ENCODE data around the gene CAPN5. TPM values are rescaled to one million over a fixed set of nuclear protein-coding genes. Genes with fewer than 3 reads are reported as not detected.
A peak's percentile ranks its signal among the peaks of the same experiment; 100 is the strongest.

CAPN5 gene
- total and polyA plus RNA-seq, 2 of the 13 experiments (the other 11 are each of a cell fraction or from before 2014, with no cell fraction given), result 0.27 to 1.2 TPM

DNA sequence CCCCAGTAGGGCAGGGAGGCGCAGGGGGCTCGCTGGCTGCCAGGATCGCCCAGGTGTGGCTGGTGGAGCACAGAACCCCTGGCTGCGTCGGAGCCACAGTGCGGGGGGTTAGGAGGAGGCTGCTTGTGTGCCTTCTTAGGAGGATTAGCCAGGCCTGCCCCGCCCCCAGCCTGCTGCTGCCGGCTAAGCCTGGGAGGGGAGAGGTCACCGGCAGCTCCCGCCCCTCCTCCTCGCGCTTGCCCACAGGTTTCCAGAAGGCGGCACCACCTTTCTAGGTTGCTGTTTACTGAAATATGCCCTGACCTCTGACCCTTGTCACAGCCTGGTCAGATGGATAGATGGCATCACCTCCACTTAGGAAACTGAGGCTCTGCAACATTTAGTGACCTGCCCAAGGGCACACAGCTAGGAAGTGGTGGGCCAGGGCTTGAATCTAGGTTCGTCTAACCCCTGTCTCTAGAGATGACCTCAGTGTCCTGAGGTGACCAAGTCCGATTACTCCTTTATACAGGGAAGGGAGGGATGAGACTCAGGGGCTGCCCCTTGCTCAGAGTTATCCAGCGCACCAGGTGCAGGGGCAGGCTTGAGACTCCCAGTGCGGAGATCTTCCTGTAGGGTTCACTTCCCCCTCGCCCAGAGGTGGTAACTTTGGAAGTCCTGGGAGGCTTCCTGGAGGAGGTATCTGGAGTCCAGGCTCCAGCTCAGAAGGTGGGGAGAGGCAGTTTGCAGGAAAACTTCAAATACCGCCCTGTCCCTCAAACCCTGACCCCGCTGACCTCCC is 105.3 kb downstream of the CAPN5 start (continued):
- no peak for TF ChIP-seq ZNF646 (CRISPR knock-in tag; IDR thresholded peaks at IDR 0.05)
- TF ChIP-seq ZNF687 (CRISPR knock-in tag; IDR thresholded peaks at IDR 0.05), result peak; percentile 82
- TF ChIP-seq PRPF4 (IDR thresholded peaks at IDR 0.05; ENCODE audit: low read depth, low read length, poor library complexity, severe bottlenecking), result peak; percentile 62
- no peak for TF ChIP-seq MZF1 (CRISPR knock-in tag; IDR thresholded peaks at IDR 0.05; ENCODE audit: borderline replicate concordance)
- no peak for TF ChIP-seq ZNF484 (CRISPR knock-in tag; IDR thresholded peaks at IDR 0.05; ENCODE audit: borderline replicate concordance, low read depth)
- no peak for TF ChIP-seq DDIT3 (CRISPR knock-in tag; IDR thresholded peaks at IDR 0.05)
- peak in 1 of 2 experiments; percentile 47; a peak in 1 of 4 replicates for TF ChIP-seq EP300 (IDR thresholded peaks at IDR 0.05; ENCODE audit: low read depth in 2 of 2, low read length in 2 of 2)
- TF ChIP-seq EP300 (CRISPR knock-in tag; IDR thresholded peaks at IDR 0.05; ENCODE audit: borderline replicate concordance), result no peak
- TF ChIP-seq ZNF709 (CRISPR knock-in tag; IDR thresholded peaks at IDR 0.05), result no peak
- TF ChIP-seq FLYWCH1 (CRISPR knock-in tag; IDR thresholded peaks at IDR 0.05), result no peak
- peak; percentile 94 for TF ChIP-seq NR2C2 (CRISPR knock-in tag; IDR thresholded peaks at IDR 0.05; ENCODE audit: borderline replicate concordance)
- no peak for TF ChIP-seq FOXP1 (IDR thresholded peaks at IDR 0.05)
- peak; percentile 27; the same call in 1 of the 2 replicates for TF ChIP-seq FOXP1 (CRISPR knock-in tag; IDR thresholded peaks at IDR 0.05)
- TF ChIP-seq ZBTB7A (CRISPR knock-in tag; IDR thresholded peaks at IDR 0.05), result peak; percentile 36; the same call in 1 of the 2 replicates
- TF ChIP-seq ZNF670 (CRISPR knock-in tag; IDR thresholded peaks at IDR 0.05; ENCODE audit: borderline replicate concordance), result 0 out of 2 replicates have a peak, but pooled peaks have one; percentile 33

Measured in HepG2 (cell line).